NCI-H2029 (cell line): Measurements from ENCODE around the gene ZNF729.
"Not testable (repeated sequence)": the region's sequence is repeated elsewhere in the genome, so short reads cannot be mapped to it uniquely, and the experiment has no call there.

Experiments used
- DNase-seq: peaks from one replicate; lab custom pipeline; 2025; lab: John Stamatoyannopoulos, UW

Gene ZNF729

GRCh38 chr19:22286151-22286810 is at the start of gene ZNF729:
ZNF729 (plus strand) TSS chr19:22286441; CDS start chr19:22286526, 85 bp downstream.
- no peak for DNase-seq

GRCh38 chr19:22256856-22257255 is 29.4 kb upstream of the ZNF729 start:
- DNase-seq, result no peak

GRCh38 chr19:22257381-22257780 is 28.9 kb upstream of the ZNF729 start:
- no peak for DNase-seq

GRCh38 chr19:22257916-22258315 is 28.3 kb upstream of the ZNF729 start:
- no peak for DNase-seq

GRCh38 chr19:22260499-22260898 is 25.7 kb upstream of the ZNF729 start:
- DNase-seq, result no peak

GRCh38 chr19:22261596-22261995 is 24.6 kb upstream of the ZNF729 start:
- DNase-seq, result no peak

- no peak for DNase-seq
These were observed 23.1 kb upstream of the ZNF729 start for GRCh38 chr19:22263121-22263520.

- DNase-seq, result not testable (repeated sequence)
These were observed 35.3 kb downstream of the ZNF729 start for GRCh38 chr19:22321554-22321953.

- no peak for DNase-seq
These were observed 40.0 kb downstream of the ZNF729 start for GRCh38 chr19:22326219-22326618.

- no peak for DNase-seq
These were observed 41.1 kb downstream of the ZNF729 start for GRCh38 chr19:22327321-22327720.

GRCh38 chr19:22331521-22331920 is 45.3 kb downstream of the ZNF729 start:
- DNase-seq, result no peak

- DNase-seq, result no peak
These were observed 46.7 kb downstream of the ZNF729 start for GRCh38 chr19:22332924-22333323.

- no peak for DNase-seq
These were observed 49.5 kb downstream of the ZNF729 start for GRCh38 chr19:22335716-22336115.

- no peak for DNase-seq
These were observed 68.4 kb downstream of the ZNF729 start for GRCh38 chr19:22354665-22355064.
